ENCODE data around the gene PLCB1.

DNA sequence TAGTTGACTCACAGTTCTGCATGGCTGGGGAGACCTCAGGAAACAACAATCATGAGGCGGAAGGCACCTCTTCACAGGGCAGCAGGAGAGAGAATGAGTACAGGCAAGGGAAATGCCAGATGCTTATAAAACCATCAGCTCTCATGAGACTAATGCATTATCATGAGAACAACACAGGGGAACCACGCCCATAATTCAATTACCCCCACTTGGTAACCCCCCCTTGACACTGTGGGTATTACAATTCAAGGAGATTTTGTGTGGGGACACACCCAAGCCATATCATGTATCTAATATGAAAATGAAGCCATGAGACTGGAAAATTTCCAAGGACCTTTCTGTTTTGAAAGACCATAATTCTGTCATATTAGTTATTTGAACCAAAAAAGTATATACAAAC lies 594.4 kb downstream of the PLCB1 start:
- no peak for TF ChIP-seq CTCF (conservative IDR thresholded peaks at IDR 0.05; ENCODE audit: low read depth, low read length)
- no peak for TF ChIP-seq RFX5 (IDR thresholded peaks at IDR 0.05; ENCODE audit: low read depth, low read length)
- no peak for TF ChIP-seq SMC3 (IDR thresholded peaks at IDR 0.05; ENCODE audit: low read depth, low read length)
- no peak for TF ChIP-seq BHLHE40 (IDR thresholded peaks at IDR 0.05; ENCODE audit: low read depth, low read length)
